HL-60 (cell line): ENCODE measurements around the gene C4orf54.

Experiments
- DNase-seq, 2 experiments: peaks; one replicate each; pipeline ENCODE4 v3.0.0-alpha.2; 2010 to 2020; ENCODE audit warnings: low read depth in 1 of 2, low spot score in 1 of 2
- H3K27ac ChIP-seq: fragments of 250-450 bp; sonication (Bioruptor Pico); replicated peaks from 2 replicates; pipeline ENCODE4 v1.5.1; 2020; ENCODE audit warnings: mild to moderate bottlenecking, moderate library complexity
- H3K27me3 ChIP-seq: fragments of 250-450 bp; sonication (Bioruptor Pico); 2 replicates; pipeline ENCODE4 v1.5.1; 2021; ENCODE audit warnings: mild to moderate bottlenecking, moderate library complexity; ENCODE audit not compliant: insufficient read depth, poor library complexity, severe bottlenecking
- H3K4me3 ChIP-seq: replicated peaks from 2 replicates; pipeline ENCODE4 v1.5.1; 2011; ENCODE audit warnings: mild to moderate bottlenecking, control low read depth, low read length; ENCODE audit not compliant: insufficient read depth
- CTCF ChIP-seq: IDR thresholded peaks from one replicate; pipeline ENCODE4 v1.5.1; 2011; ENCODE audit warnings: low read length, control low read depth, inconsistent platforms; ENCODE audit not compliant: insufficient read depth
- GABPA ChIP-seq: IDR thresholded peaks from 2 replicates; pipeline ENCODE4 v1.6.1; 2012; ENCODE audit warnings: low read depth
- POLR2AphosphoS5 ChIP-seq: IDR thresholded peaks from 2 replicates; pipeline ENCODE4 v1.6.1; 2012; ENCODE audit warnings: low read depth
- REST ChIP-seq: IDR thresholded peaks from 2 replicates; pipeline ENCODE4 v1.6.1; 2012; ENCODE audit warnings: low read depth; ENCODE audit not compliant: insufficient replicate concordance
- SPI1 ChIP-seq: IDR thresholded peaks from 2 replicates; pipeline ENCODE4 v1.6.1; 2012; ENCODE audit warnings: low read depth, mild to moderate bottlenecking, borderline replicate concordance

The C4orf54 gene

GRCh38 chr4:99655308-99656081 is 2.1 kb downstream of the C4orf54 start:
- no peak for DNase-seq
- Histone ChIP-seq H3K4me3 (no peak overlapping the region), H3K27ac (no peak overlapping the region), H3K27me3 (no peaks in the 10 kb centered on the region)
- TF ChIP-seq POLR2AphosphoS5 (no peak), GABPA (no peak), SPI1 (no peak)

GRCh38 chr4:99654361-99654761 is 3.3 kb downstream of the C4orf54 start:
- no peak overlapping the region for H3K4me3 ChIP-seq
- TF ChIP-seq GABPA (no peak), POLR2AphosphoS5 (no peak)

GRCh38 chr4:99653916-99654315 is 3.7 kb downstream of the C4orf54 start:
- no peaks in the 10 kb centered on the region for H3K27me3 ChIP-seq
- TF ChIP-seq CTCF, result no peak
- TF ChIP-seq GABPA, result no peak
- TF ChIP-seq SPI1, result no peak
- TF ChIP-seq POLR2AphosphoS5, result no peak
- no peak for TF ChIP-seq REST
- no peak overlapping the region for H3K27ac ChIP-seq
- H3K4me3 ChIP-seq, result no peak overlapping the region
- DNase-seq, result no peak

More at GRCh38 chr4:99654361-99654761, 3.3 kb downstream of the C4orf54 start:
- no peak overlapping the region for H3K27ac ChIP-seq
- DNase-seq, result no peak
- H3K27me3 ChIP-seq, result no peaks in the 10 kb centered on the region

- no peak overlapping the region for H3K27ac ChIP-seq
- H3K27me3 ChIP-seq, result no peaks in the 10 kb centered on the region
- no peak for DNase-seq
- TF ChIP-seq CTCF, result no peak
- no peak for TF ChIP-seq GABPA
- TF ChIP-seq POLR2AphosphoS5, result no peak
- TF ChIP-seq REST, result no peak
- no peak for TF ChIP-seq SPI1
- H3K4me3 ChIP-seq, result no peak overlapping the region
Observed at GRCh38 chr4:99652596-99653436, 4.8 kb downstream of the C4orf54 start.
